H1 (cell line): ENCODE measurements around the gene ARHGEF25. TPM values are rescaled to one million over a fixed set of nuclear protein-coding genes. Genes with fewer than 3 reads are reported as not detected.

Source experiments
- CTCF ChIA-PET: fragments of 300-600 bp; sonication (Branson Sonifier 250); formaldehyde crosslinking; loops from one replicate; lab custom pipeline; 2021; ENCODE audit not compliant: partially characterized antibody; lab: Charles Lee
- POLR2A ChIA-PET: fragments of 300-600 bp; sonication (Branson Sonifier 250); formaldehyde crosslinking; loops from one replicate; lab custom pipeline; 2021; ENCODE audit warnings: inconsistent platforms; ENCODE audit not compliant: partially characterized antibody; lab: Charles Lee
- DNase-seq, 2 experiments: peaks; one replicate each; pipeline versions ENCODE4 v3.0.0 to v3.0.0-alpha.2; 2010 to 2022; ENCODE audit warnings: low spot score in 2 of 2, low read depth in 1 of 2, mixed read lengths in 1 of 2
- FAIRE-seq: peaks from 2 replicates; lab custom pipeline; 2011; peaks lifted over from hg19 to GRCh38; lab: Jason Lieb, UNC
- H2AFZ ChIP-seq: 2 replicates; pipeline ENCODE4 v1.8.1; 2012; ENCODE audit warnings: low read length, inconsistent platforms
- H2AK5ac ChIP-seq: 2 replicates; pipeline ENCODE4 v1.6.1; 2013; ENCODE audit warnings: low read depth, low read length
- H2BK120ac ChIP-seq: replicated peaks from 2 replicates; pipeline ENCODE3; 2013; ENCODE audit warnings: low read depth, low read length, inconsistent platforms
- H2BK12ac ChIP-seq: 2 replicates; pipeline ENCODE4 v1.6.1; 2013; ENCODE audit warnings: low read depth, low read length
- H2BK15ac ChIP-seq: 2 replicates; pipeline ENCODE4 v1.6.1; 2013; ENCODE audit warnings: low read length
- H2BK20ac ChIP-seq: 2 replicates; pipeline ENCODE4 v1.6.1; 2013; ENCODE audit warnings: low read length
- H2BK5ac ChIP-seq: 2 replicates; pipeline ENCODE4 v1.6.1; 2013; ENCODE audit warnings: low read depth, low read length
- H3K14ac ChIP-seq: 2 replicates; pipeline ENCODE4 v1.6.1; 2013; ENCODE audit warnings: inconsistent platforms; ENCODE audit not compliant: insufficient read length
- H3K18ac ChIP-seq: 2 replicates; pipeline ENCODE4 v1.6.1; 2013; ENCODE audit warnings: low read length; ENCODE audit errors: extremely low read depth
- H3K23ac ChIP-seq: 2 replicates; pipeline ENCODE4 v1.6.1; 2013; ENCODE audit warnings: inconsistent platforms; ENCODE audit not compliant: insufficient read length
- H3K23me2 ChIP-seq: 2 replicates; pipeline ENCODE4 v1.6.1; 2013; ENCODE audit warnings: low read depth, low read length
- H3K27ac ChIP-seq: 2 replicates; pipeline ENCODE4 v1.6.1; 2011; ENCODE audit warnings: low read depth, low read length, inconsistent platforms
- H3K27me3 ChIP-seq, 4 experiments: replicated peaks in 1 of 4; 1 replicate in 1 of 4; 2 replicates in 3 of 4; pipeline versions ENCODE4 v1.6.1 to v1.8.1; 2011 to 2013; ENCODE audit warnings: low read length in 3 of 4, mild to moderate bottlenecking in 3 of 4, inconsistent platforms in 2 of 4, mixed read lengths in 2 of 4, moderate library complexity in 1 of 4; ENCODE audit not compliant: control insufficient read depth in 3 of 4, insufficient read depth in 3 of 4; ENCODE audit errors: extremely low read depth in 1 of 4
- H3K36me3 ChIP-seq, 4 experiments: 2 replicates each; pipeline versions ENCODE4 v1.6.1 to v1.8.1; 2011 to 2013; ENCODE audit warnings: mild to moderate bottlenecking in 4 of 4, low read length in 3 of 4, moderate library complexity in 2 of 4, control low read depth in 1 of 4, inconsistent platforms in 1 of 4; ENCODE audit not compliant: insufficient read depth in 4 of 4, control insufficient read depth in 2 of 4
- H3K4ac ChIP-seq: replicated peaks from 2 replicates; pipeline ENCODE3; 2013; ENCODE audit warnings: low read length, low read depth, mixed read lengths, inconsistent platforms; ENCODE audit not compliant: insufficient read length
- H3K4me1 ChIP-seq, 4 experiments: replicated peaks in 1 of 4; 1 replicate in 1 of 4; 2 replicates in 3 of 4; pipeline versions ENCODE4 v1.6.1 to v1.8.1; 2011 to 2013; ENCODE audit warnings: low read length in 3 of 4, inconsistent platforms in 2 of 4, mixed read lengths in 1 of 4; ENCODE audit not compliant: insufficient read depth in 4 of 4, control insufficient read depth in 3 of 4
- H3K4me2 ChIP-seq, 2 experiments: 2 replicates each; pipeline versions ENCODE4 v1.6.1 to v1.8.1; 2011 to 2013; ENCODE audit warnings: low read depth in 2 of 2, low read length in 2 of 2, control low read depth in 1 of 2, inconsistent platforms in 1 of 2, mild to moderate bottlenecking in 1 of 2; ENCODE audit not compliant: insufficient read depth in 1 of 2
- H3K4me3 ChIP-seq, 4 experiments: fragments of 200-600, 300-600 bp in 1 of 4; sonication (generic), shearing (Covaris generic), sonication (Bioruptor Twin) in 1 of 4; 2 replicates each; pipeline versions ENCODE4 v1.5.1 to v1.8.1; 2011 to 2016; ENCODE audit warnings: low read length in 4 of 4, low read depth in 3 of 4, control low read depth in 2 of 4, inconsistent platforms in 2 of 4, mild to moderate bottlenecking in 2 of 4, mixed read lengths in 1 of 4, moderate library complexity in 1 of 4; ENCODE audit not compliant: insufficient read depth in 2 of 4; ENCODE audit errors: extremely low read depth in 1 of 4
- H3K56ac ChIP-seq: replicated peaks from 2 replicates; pipeline ENCODE3; 2013; ENCODE audit warnings: low read depth, mild to moderate bottlenecking, mixed read lengths, low read length, inconsistent platforms; ENCODE audit not compliant: insufficient read length
- H3K79me1 ChIP-seq: 2 replicates; pipeline ENCODE4 v1.6.1; 2013; ENCODE audit warnings: low read depth, low read length, control low read depth
- H3K79me2 ChIP-seq, 2 experiments: 2 replicates each; pipeline versions ENCODE4 v1.6.1 to v1.8.1; 2012 to 2013; ENCODE audit warnings: low read length in 2 of 2, mild to moderate bottlenecking in 2 of 2, inconsistent platforms in 1 of 2; ENCODE audit not compliant: insufficient read depth in 2 of 2, control insufficient read depth in 1 of 2
- H3K9ac ChIP-seq, 4 experiments: replicated peaks in 1 of 4; 1 replicate in 1 of 4; 2 replicates in 3 of 4; pipeline versions ENCODE4 v1.6.1 to v1.8.1; 2011 to 2013; ENCODE audit warnings: low read depth in 3 of 4, low read length in 3 of 4, control low read depth in 2 of 4, mild to moderate bottlenecking in 2 of 4, moderate library complexity in 2 of 4, inconsistent platforms in 1 of 4; ENCODE audit errors: extremely low read depth in 1 of 4
- H3K9me3 ChIP-seq, 2 experiments: 2 replicates each; pipeline versions ENCODE4 v1.6.1 to v1.8.1; 2012 to 2013; ENCODE audit warnings: mild to moderate bottlenecking in 2 of 2, moderate library complexity in 2 of 2, control low read depth in 1 of 2, inconsistent platforms in 1 of 2, low read depth in 1 of 2, low read length in 1 of 2, mixed read lengths in 1 of 2; ENCODE audit not compliant: insufficient read depth in 2 of 2
- H4K20me1 ChIP-seq, 2 experiments: replicated peaks in 1 of 2; 2 replicates each; pipeline versions ENCODE3 to v1.8.1; 2011 to 2013; ENCODE audit warnings: inconsistent platforms in 2 of 2, low read length in 2 of 2, mild to moderate bottlenecking in 1 of 2; ENCODE audit not compliant: insufficient read depth in 2 of 2, control insufficient read depth in 1 of 2
- H4K5ac ChIP-seq: 2 replicates; pipeline ENCODE4 v1.6.1; 2013; ENCODE audit warnings: low read length, low read depth, mixed read lengths, inconsistent platforms; ENCODE audit not compliant: insufficient read length
- H4K8ac ChIP-seq: 2 replicates; pipeline ENCODE4 v1.8.0; 2013; ENCODE audit warnings: mild to moderate bottlenecking, moderate library complexity, low read length, inconsistent platforms; ENCODE audit not compliant: insufficient read depth; ENCODE audit errors: extremely low read depth
- H4K91ac ChIP-seq: replicated peaks from 2 replicates; pipeline ENCODE3; 2013; ENCODE audit warnings: low read length, mixed read lengths, inconsistent platforms; ENCODE audit not compliant: insufficient read length
- BACH1 ChIP-seq: IDR thresholded peaks from 2 replicates; pipeline ENCODE4 v1.6.1; 2012; ENCODE audit warnings: low read length, improper control_type of control experiment
- GTF2F1 ChIP-seq: IDR thresholded peaks from 2 replicates; pipeline ENCODE4 v1.6.1; 2012; ENCODE audit warnings: low read depth, low read length, improper control_type of control experiment, borderline replicate concordance
- HDAC2 ChIP-seq, 2 experiments: fragments of 300-600 bp in 1 of 2; sonication (generic) in 1 of 2; IDR thresholded peaks; 2 replicates each; pipeline ENCODE4 v1.6.1; 2011 to 2012; ENCODE audit warnings: low read depth in 2 of 2, low read length in 2 of 2, mild to moderate bottlenecking in 2 of 2, moderate library complexity in 2 of 2, borderline replicate concordance in 1 of 2, inconsistent platforms in 1 of 2
- HDAC6 ChIP-seq: IDR thresholded peaks from one replicate; pipeline ENCODE4 v1.7.1; 2012; ENCODE audit warnings: low read depth, mild to moderate bottlenecking, inconsistent platforms, low read length, moderate library complexity
- KDM1A ChIP-seq: fragments of 200-600, 300-600 bp; sonication (generic); IDR thresholded peaks from 2 replicates; pipeline ENCODE4 v1.7.1; 2016; ENCODE audit warnings: mild to moderate bottlenecking, low read length, borderline replicate concordance
- KDM4A ChIP-seq: IDR thresholded peaks from one replicate; pipeline ENCODE4 v1.7.1; 2012; ENCODE audit warnings: low read depth, mild to moderate bottlenecking, moderate library complexity, low read length, inconsistent platforms; ENCODE audit not compliant: severe bottlenecking
- NRF1 ChIP-seq: IDR thresholded peaks from 2 replicates; pipeline ENCODE4 v1.6.1; 2011; ENCODE audit warnings: mild to moderate bottlenecking, low read depth, low read length, improper control_type of control experiment
- POLR2A ChIP-seq, 2 experiments: IDR thresholded peaks; 1 replicate in 1 of 2; 2 replicates in 1 of 2; pipeline ENCODE4 v1.6.1; 2011; ENCODE audit warnings: low read depth in 2 of 2, low read length in 2 of 2, mild to moderate bottlenecking in 2 of 2; ENCODE audit errors: control extremely low read depth in 1 of 2
- POU5F1 ChIP-seq: IDR thresholded peaks from 2 replicates; pipeline ENCODE4 v1.6.1; 2011; ENCODE audit warnings: low read depth, mild to moderate bottlenecking, low read length, moderate library complexity
- RXRA ChIP-seq: IDR thresholded peaks from 2 replicates; pipeline ENCODE4 v1.6.1; 2011; ENCODE audit warnings: low read depth, mild to moderate bottlenecking, low read length, moderate library complexity; ENCODE audit not compliant: insufficient read depth
- SIX5 ChIP-seq: IDR thresholded peaks from 2 replicates; pipeline ENCODE4 v1.6.1; 2011; ENCODE audit warnings: mild to moderate bottlenecking, low read depth, low read length
- SP2 ChIP-seq: IDR thresholded peaks from 2 replicates; pipeline ENCODE4 v1.6.1; 2012; ENCODE audit warnings: mild to moderate bottlenecking, low read length, inconsistent platforms
- TAF1 ChIP-seq: IDR thresholded peaks from 2 replicates; pipeline ENCODE4 v1.6.1; 2011; ENCODE audit warnings: mild to moderate bottlenecking, low read depth, low read length
- TEAD4 ChIP-seq: IDR thresholded peaks from 2 replicates; pipeline ENCODE4 v1.6.1; 2012; ENCODE audit warnings: low read depth, low read length, inconsistent platforms, mixed read lengths
- whole genome bisulfite sequencing, 2 experiments: shearing (Covaris generic) in 1 of 2; methylation state at CpG; one replicate each; pipeline versions ENCODE4 v1.1.6 to v1.1.7; 2013 to 2015; ENCODE audit warnings: low lambda C conversion rate in 2 of 2, mixed read lengths in 2 of 2, inconsistent platforms in 1 of 2, low coverage in 1 of 2, missing lambda C conversion rate in 1 of 2; ENCODE audit not compliant: insufficient replicate concordance in 2 of 2, insufficient coverage in 1 of 2, insufficient read length in 1 of 2; ENCODE audit errors: extremely low coverage in 1 of 2, missing lambda C conversion rate in 1 of 2; 5-methylcytosine and 5-hydroxymethylcytosine counted together
- polyA plus RNA-seq, 7 experiments: library from polyadenylated mRNA; depleted of rRNA in 3 of 7; stranded (reverse) in 5 of 7; unstranded in 2 of 7; fragments of >200 nt in 5 of 7; fragments of 200-250 nt in 2 of 7; gene quantifications; 1 replicate in 5 of 7; 2 replicates in 1 of 7; 4 replicates in 1 of 7; pipeline versions ENCODE4 v1.2.1 to v1.2.3, GENCODE V29; 2011 to 2013; ENCODE audit warnings: missing spikeins in 2 of 7, mixed read lengths in 2 of 7
- total RNA-seq: library from RNA; stranded (reverse); fragmentation: NEBNext Ultra II Directional; extraction: Animal tissue kit (Norgen Biotek cat#: 25700); gene quantifications from 2 replicates; pipeline ENCODE4 v1.2.1, GENCODE V29; 2021
- TF ChIP-seq, protein P1 (sequence below): IDR thresholded peaks from 2 replicates; pipeline ENCODE4 v1.6.1; 2012; ENCODE audit warnings: inconsistent platforms

The ARHGEF25 gene
- total and polyA plus RNA-seq, 2 of the 8 experiments (the other 6 are each of a cell fraction or from before 2014, with no cell fraction given), result 5.9 to 8.8 TPM

- Histone ChIP-seq H2BK5ac (no peak overlapping the region), H3K4me3 (no peak overlapping the region), H3K9ac (no peak overlapping the region), H3K23me2 (no peaks in the 10 kb centered on the region), H3K79me1 (no peaks in the 10 kb centered on the region), H2BK15ac (no peak overlapping the region), H2BK12ac (no peak overlapping the region), H3K4me2 (no peak overlapping the region), H3K4me1 (no peaks in the 10 kb centered on the region), H3K14ac (no peak overlapping the region), H2AFZ (no peak overlapping the region), H2AK5ac (no peak overlapping the region), H3K27ac (no peak overlapping the region), H4K20me1 (no peaks in the 10 kb centered on the region), H2BK20ac (no peak overlapping the region), H3K23ac (no peak overlapping the region), H4K5ac (no peak overlapping the region), H3K36me3 (no peaks in the 10 kb centered on the region), H4K8ac (no peak overlapping the region), H3K4ac (no peak overlapping the region), H3K27me3 (no peaks in the 10 kb centered on the region), H3K9me3 (peaks cover 33 to 40% of the 10 kb centered on the region in 2 experiments), H4K91ac (no peak overlapping the region), H3K18ac (no peak overlapping the region), H3K56ac (no peak overlapping the region), H2BK120ac (no peak overlapping the region), H3K79me2 (no peaks in the 10 kb centered on the region)
- CTCF ChIA-PET, result interaction anchor here (1.1 to 1.7 kb wide), 3 partner anchors 14 to 78 kb away, joined by 3 to 5 read pairs (median 4); no protein-coding TSS in a partner anchor
- POLR2A ChIA-PET, result no interaction called here
- no peak for DNase-seq
- 85% methylated on average over 4 of the region's 4 CpGs; no CpG with 5 or more reads in 1 of the 2 experiments for WGBS, 2 experiments
- no peak for FAIRE-seq
- TF ChIP-seq KDM1A (no peak), POU5F1 (no peak), KDM4A (no peak), POLR2A (IDR thresholded peaks at IDR 0.05; ENCODE audit: control extremely low read depth in 1 of 2, low read depth in 2 of 2, low read length in 2 of 2) (no peak), HDAC6 (no peak), RXRA (no peak), NRF1 (no peak), SIX5 (no peak), GTF2F1 (no peak), TEAD4 (no peak), TAF1 (no peak), HDAC2 (IDR thresholded peaks at IDR 0.05; ENCODE audit: borderline replicate concordance in 1 of 2, low read depth in 2 of 2, low read length in 2 of 2) (no peak), SP2 (no peak), BACH1 (no peak)
- TF ChIP-seq, protein P1, sequence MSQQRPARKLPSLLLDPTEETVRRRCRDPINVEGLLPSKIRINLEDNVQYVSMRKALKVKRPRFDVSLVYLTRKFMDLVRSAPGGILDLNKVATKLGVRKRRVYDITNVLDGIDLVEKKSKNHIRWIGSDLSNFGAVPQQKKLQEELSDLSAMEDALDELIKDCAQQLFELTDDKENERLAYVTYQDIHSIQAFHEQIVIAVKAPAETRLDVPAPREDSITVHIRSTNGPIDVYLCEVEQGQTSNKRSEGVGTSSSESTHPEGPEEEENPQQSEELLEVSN, result no peak
Measured at GRCh38 chr12:57661376-57661775, 50.1 kb downstream of the ARHGEF25 start.
